ENCODE data around the gene ABCC11.

ABCC11 gene

GRCh38 chr16:48133455-48134211 is 113.7 kb downstream of the ABCC11 start:
- H3K36me3 Mint-ChIP-seq, result no peaks in the 10 kb centered on the region
- ATAC-seq (replicated peaks) (no peak), DNase-seq (no peak)
- H3K4me3 Mint-ChIP-seq, result no peak overlapping the region
- H3K9me3 Mint-ChIP-seq, result no peaks in the 10 kb centered on the region
- no peak overlapping the region for H3K27ac Mint-ChIP-seq
- H3K4me1 Mint-ChIP-seq, result no peaks in the 10 kb centered on the region
- H3K27me3 Mint-ChIP-seq, result peaks cover 4 to 19% of the 10 kb centered on the region in 2 donors

GRCh38 chr16:48132696-48133095 is 114.6 kb downstream of the ABCC11 start:
- H3K4me1 Mint-ChIP-seq, result no peaks in the 10 kb centered on the region
- DNase-seq, result no peak
- H3K4me3 Mint-ChIP-seq, result no peak overlapping the region
- no peak overlapping the region for H3K27ac Mint-ChIP-seq
- no peaks in the 10 kb centered on the region for H3K9me3 Mint-ChIP-seq
- ATAC-seq (replicated peaks), result no peak
- peaks cover 4 to 19% of the 10 kb centered on the region in 2 donors for H3K27me3 Mint-ChIP-seq
- H3K36me3 Mint-ChIP-seq, result no peaks in the 10 kb centered on the region

- H3K4me1 Mint-ChIP-seq, result no peaks in the 10 kb centered on the region
- H3K36me3 Mint-ChIP-seq, result no peaks in the 10 kb centered on the region
- H3K9me3 Mint-ChIP-seq, result no peaks in the 10 kb centered on the region
- H3K27me3 Mint-ChIP-seq, result peaks cover 4 to 18% of the 10 kb centered on the region in 2 donors
- H3K4me3 Mint-ChIP-seq, result no peak overlapping the region
- ATAC-seq (replicated peaks), result no peak
- no peak overlapping the region for H3K27ac Mint-ChIP-seq
- no peak for DNase-seq
These were observed 116.0 kb downstream of the ABCC11 start for GRCh38 chr16:48131201-48131935.

- Mint-ChIP-seq H3K27me3 (peaks cover 7 to 16% of the 10 kb centered on the region in 2 donors), H3K4me3 (no peak overlapping the region), H3K4me1 (no peaks in the 10 kb centered on the region), H3K27ac (no peak overlapping the region), H3K9me3 (no peaks in the 10 kb centered on the region), H3K36me3 (no peaks in the 10 kb centered on the region)
- ATAC-seq (replicated peaks) (no peak), DNase-seq (no peak)
These were observed 117.4 kb downstream of the ABCC11 start for GRCh38 chr16:48129926-48130325.

GRCh38 chr16:48128769-48129168 is 118.6 kb downstream of the ABCC11 start:
- no peak overlapping the region for H3K27ac Mint-ChIP-seq

GRCh38 chr16:48126801-48127644 is 120.3 kb downstream of the ABCC11 start:
- Mint-ChIP-seq H3K36me3 (no peaks in the 10 kb centered on the region), H3K27me3 (peaks cover 7 to 16% of the 10 kb centered on the region in 2 donors), H3K4me1 (no peaks in the 10 kb centered on the region), H3K27ac (no peak overlapping the region), H3K4me3 (no peak overlapping the region), H3K9me3 (no peaks in the 10 kb centered on the region)
- DNase-seq, result no peak
- ATAC-seq (replicated peaks), result no peak

More at GRCh38 chr16:48128769-48129168, 118.6 kb downstream of the ABCC11 start:
- peaks cover 7 to 16% of the 10 kb centered on the region in 2 donors for H3K27me3 Mint-ChIP-seq
- H3K9me3 Mint-ChIP-seq, result no peaks in the 10 kb centered on the region
- no peaks in the 10 kb centered on the region for H3K36me3 Mint-ChIP-seq
- no peaks in the 10 kb centered on the region for H3K4me1 Mint-ChIP-seq
- DNase-seq, result no peak
- ATAC-seq (replicated peaks), result no peak
- no peak overlapping the region for H3K4me3 Mint-ChIP-seq

GRCh38 chr16:48125888-48126287 is 121.5 kb downstream of the ABCC11 start:
- no peak overlapping the region for H3K27ac Mint-ChIP-seq
- ATAC-seq (replicated peaks) (no peak), DNase-seq (no peak)
- peaks cover 7 to 10% of the 10 kb centered on the region in 2 donors for H3K27me3 Mint-ChIP-seq
- no peak overlapping the region for H3K4me3 Mint-ChIP-seq
- H3K9me3 Mint-ChIP-seq, result no peaks in the 10 kb centered on the region
- H3K4me1 Mint-ChIP-seq, result no peaks in the 10 kb centered on the region
- H3K36me3 Mint-ChIP-seq, result no peaks in the 10 kb centered on the region

- no peak overlapping the region for H3K27ac Mint-ChIP-seq
- no peaks in the 10 kb centered on the region for H3K36me3 Mint-ChIP-seq
- peaks cover 3 to 5% of the 10 kb centered on the region in 2 donors for H3K27me3 Mint-ChIP-seq
- no peaks in the 10 kb centered on the region for H3K9me3 Mint-ChIP-seq
- no peaks in the 10 kb centered on the region for H3K4me1 Mint-ChIP-seq
- ATAC-seq (replicated peaks), result no peak
- DNase-seq, result no peak
- H3K4me3 Mint-ChIP-seq, result no peak overlapping the region
These were observed 123.1 kb downstream of the ABCC11 start for GRCh38 chr16:48124266-48124665.

GRCh38 chr16:48123104-48123788 is 124.1 kb downstream of the ABCC11 start:
- DNase-seq (no peak), ATAC-seq (replicated peaks) (peak in 1 of 2 donors; percentile 34)
- no peaks in the 10 kb centered on the region for H3K4me1 Mint-ChIP-seq
- no peaks in the 10 kb centered on the region for H3K9me3 Mint-ChIP-seq
- peaks cover 3 to 5% of the 10 kb centered on the region in 2 donors for H3K27me3 Mint-ChIP-seq
- H3K36me3 Mint-ChIP-seq, result no peaks in the 10 kb centered on the region
- no peak overlapping the region for H3K27ac Mint-ChIP-seq
- H3K4me3 Mint-ChIP-seq, result no peak overlapping the region

- DNase-seq, result no peak
- H3K36me3 Mint-ChIP-seq, result no peaks in the 10 kb centered on the region
- peaks cover 0 to 2% of the 10 kb centered on the region in 2 donors for H3K4me1 Mint-ChIP-seq
- H3K27ac Mint-ChIP-seq, result no peak overlapping the region
- peaks cover 10 to 11% of the 10 kb centered on the region in 2 donors for H3K27me3 Mint-ChIP-seq
- no peaks in the 10 kb centered on the region for H3K9me3 Mint-ChIP-seq
- H3K4me3 Mint-ChIP-seq, result no peak overlapping the region
- no peak for ATAC-seq (replicated peaks)
These were observed 126.1 kb downstream of the ABCC11 start for GRCh38 chr16:48121276-48121675.

- peaks cover 0 to 2% of the 10 kb centered on the region in 2 donors for H3K4me1 Mint-ChIP-seq
- no peak overlapping the region for H3K27ac Mint-ChIP-seq
- H3K27me3 Mint-ChIP-seq, result peaks cover 13 to 14% of the 10 kb centered on the region in 2 donors
- H3K9me3 Mint-ChIP-seq, result no peaks in the 10 kb centered on the region
- no peak overlapping the region for H3K4me3 Mint-ChIP-seq
- no peak for DNase-seq
- no peak for ATAC-seq (replicated peaks)
- no peaks in the 10 kb centered on the region for H3K36me3 Mint-ChIP-seq
These were observed 128.5 kb downstream of the ABCC11 start for GRCh38 chr16:48118841-48119240.

- no peaks in the 10 kb centered on the region for H3K9me3 Mint-ChIP-seq
- peaks cover 13 to 20% of the 10 kb centered on the region in 2 donors for H3K27me3 Mint-ChIP-seq
- no peak overlapping the region for H3K4me3 Mint-ChIP-seq
- peak; percentile 47 for DNase-seq
- H3K36me3 Mint-ChIP-seq, result no peaks in the 10 kb centered on the region
- peaks cover 0 to 2% of the 10 kb centered on the region in 2 donors for H3K4me1 Mint-ChIP-seq
- ATAC-seq (replicated peaks), result peak; percentile 92 to 95
- H3K27ac Mint-ChIP-seq, result no peak overlapping the region
These were observed 129.9 kb downstream of the ABCC11 start for GRCh38 chr16:48117217-48118105.

Data from stimulated activated naive B cell treated with anti-CD40 and anti-IgM and Interleukin-4, amounts not matched to agents 10 μg/mL and 1 μg/mL and 100 μg/mL, for 72 hours (primary cell).